Endothelial cell of umbilical vein (primary cell): Measurements from ENCODE around the gene CREG2. TPM values are rescaled to one million over a fixed set of nuclear protein-coding genes. Genes with fewer than 3 reads are reported as not detected.

ENCODE experiments used
- BruUV-seq: library from RNA; stranded (reverse); fragments of 400-500 nt; replicated peaks from 2 replicates; lab custom pipeline; 2021; lab: Mats Ljungman, UMichigan
- CTCF ChIA-PET: fragments of 300-600, 350-600 bp; sonication (Branson Sonifier 250); formaldehyde crosslinking; loops from one replicate; lab custom pipeline; 2021; ENCODE audit warnings: antibody characterized with exemption, inconsistent platforms; lab: Charles Lee
- POLR2A ChIA-PET: fragments of 300-600, 350-600 bp; sonication (Branson Sonifier 250); formaldehyde crosslinking; loops from one replicate; lab custom pipeline; 2021; ENCODE audit warnings: antibody characterized with exemption, inconsistent platforms; lab: Charles Lee
- DNase-seq: peaks from one replicate; pipeline ENCODE4 v3.0.0-alpha.2; 2011; ENCODE audit warnings: low read depth, low spot score
- FAIRE-seq: peaks from 2 replicates; lab custom pipeline; 2011; peaks lifted over from hg19 to GRCh38; lab: Jason Lieb, UNC
- H2AFZ ChIP-seq: 2 replicates; pipeline ENCODE4 v1.6.0; 2012; ENCODE audit warnings: low read depth, low read length, control low read depth, inconsistent platforms
- H3K27ac ChIP-seq: 2 replicates; pipeline ENCODE4 v1.5.1; 2011; ENCODE audit warnings: low read depth, mild to moderate bottlenecking, control low read depth, low read length, moderate library complexity; ENCODE audit not compliant: insufficient read depth
- H3K27me3 ChIP-seq, 2 experiments: 2 replicates each; pipeline versions ENCODE4 v1.6.0 to v1.6.1; 2011; ENCODE audit warnings: low read length in 2 of 2, mixed read lengths in 1 of 2; ENCODE audit not compliant: control insufficient read depth in 2 of 2, insufficient read depth in 2 of 2
- H3K36me3 ChIP-seq, 2 experiments: 2 replicates in 1 of 2; 3 replicates in 1 of 2; pipeline ENCODE4 v1.5.1; 2011; ENCODE audit warnings: low read length in 2 of 2, mild to moderate bottlenecking in 1 of 2, moderate library complexity in 1 of 2; ENCODE audit not compliant: control insufficient read depth in 2 of 2, insufficient read depth in 2 of 2; ENCODE audit errors: extremely low read depth in 1 of 2
- H3K4me1 ChIP-seq: 3 replicates; pipeline ENCODE4 v1.5.1; 2011; ENCODE audit warnings: mild to moderate bottlenecking, low read length; ENCODE audit not compliant: control insufficient read depth, insufficient read depth; ENCODE audit errors: extremely low read depth
- H3K4me2 ChIP-seq: 2 replicates; pipeline ENCODE4 v1.6.1; 2011; ENCODE audit warnings: low read length, control low read depth, mixed read lengths; ENCODE audit not compliant: insufficient read depth
- H3K4me3 ChIP-seq, 3 experiments: fragments of 200-600 bp in 1 of 3; sonication (generic), shearing (Covaris generic) in 1 of 3; replicated peaks in 1 of 3; 2 replicates each; pipeline ENCODE4 v1.5.1; 2011 to 2016; ENCODE audit warnings: control low read depth in 3 of 3, low read length in 3 of 3, mild to moderate bottlenecking in 2 of 3, inconsistent platforms in 1 of 3, low read depth in 1 of 3, moderate library complexity in 1 of 3; ENCODE audit not compliant: insufficient read depth in 1 of 3
- H3K79me2 ChIP-seq: 2 replicates; pipeline ENCODE4 v1.6.0; 2012; ENCODE audit warnings: low read length, inconsistent platforms; ENCODE audit not compliant: control insufficient read depth, insufficient read depth
- H3K9ac ChIP-seq: replicated peaks from 2 replicates; pipeline ENCODE3; 2011; ENCODE audit warnings: low read length, control low read depth; ENCODE audit not compliant: insufficient read depth; ENCODE audit errors: extremely low read depth
- H3K9me1 ChIP-seq: replicated peaks from 3 replicates; pipeline ENCODE4 v1.6.0; 2011; ENCODE audit warnings: mild to moderate bottlenecking, low read length; ENCODE audit not compliant: control insufficient read depth, insufficient read depth; ENCODE audit errors: extremely low read depth
- H3K9me3 ChIP-seq: replicated peaks from 2 replicates; pipeline ENCODE4 v1.5.1; 2012; ENCODE audit warnings: low read length, inconsistent platforms; ENCODE audit not compliant: control insufficient read depth, insufficient read depth
- H4K20me1 ChIP-seq: replicated peaks from 2 replicates; pipeline ENCODE3; 2011; ENCODE audit warnings: mild to moderate bottlenecking, low read length; ENCODE audit not compliant: control insufficient read depth, insufficient read depth; ENCODE audit errors: extremely low read depth
- CTCF ChIP-seq, 2 donors: IDR thresholded peaks; 1 replicate in 1 of 2; 2 replicates in 1 of 2; pipeline ENCODE4 v1.5.1; 2011; ENCODE audit warnings: low read length in 2 of 2, mild to moderate bottlenecking in 2 of 2, moderate library complexity in 2 of 2, control low read depth in 1 of 2, inconsistent platforms in 1 of 2, low read depth in 1 of 2; ENCODE audit not compliant: insufficient read depth in 1 of 2; ENCODE audit errors: extremely low read depth in 1 of 2
- EZH2 ChIP-seq: IDR thresholded peaks from 2 replicates; pipeline ENCODE4 v1.6.1; 2012; ENCODE audit warnings: borderline replicate concordance, low read depth, mild to moderate bottlenecking, moderate library complexity, low read length, inconsistent platforms; ENCODE audit not compliant: severe bottlenecking
- FOS ChIP-seq: IDR thresholded peaks from 2 replicates; pipeline ENCODE4 v1.6.1; 2011; ENCODE audit warnings: mild to moderate bottlenecking, low read length, moderate library complexity, borderline replicate concordance; ENCODE audit not compliant: insufficient read depth
- GATA2 ChIP-seq: IDR thresholded peaks from 2 replicates; pipeline ENCODE4 v1.7.0; 2011; ENCODE audit warnings: low read depth, mild to moderate bottlenecking, moderate library complexity, mixed read lengths, low read length; ENCODE audit not compliant: insufficient read length, insufficient read depth
- JUN ChIP-seq: IDR thresholded peaks from 2 replicates; pipeline ENCODE4 v1.6.1; 2011; ENCODE audit warnings: borderline replicate concordance, low read depth; ENCODE audit not compliant: insufficient read length, insufficient read depth
- MAX ChIP-seq: IDR thresholded peaks from 2 replicates; pipeline ENCODE4 v1.6.1; 2011; ENCODE audit not compliant: insufficient read depth, insufficient read length
- MYC ChIP-seq: IDR thresholded peaks from one replicate; pipeline ENCODE4 v1.6.1; 2011; ENCODE audit warnings: mild to moderate bottlenecking, low read depth, low read length
- POLR2A ChIP-seq: IDR thresholded peaks from 2 replicates; pipeline ENCODE4 v1.6.1; 2012; ENCODE audit warnings: low read depth, mild to moderate bottlenecking, control low read depth, low read length
- POLR2AphosphoS5 ChIP-seq: IDR thresholded peaks from 2 replicates; pipeline ENCODE4 v1.6.1; 2012; ENCODE audit warnings: low read depth, mild to moderate bottlenecking, control low read depth, low read length, moderate library complexity; ENCODE audit not compliant: insufficient read depth
- dilution Hi-C: fragments of 300-500 bp; cut with MboI; formaldehyde crosslinking; loops from one replicate; pipeline ENCODE4 v1.15.0; 2019; ENCODE audit warnings: low sequenced_read_pairs; ENCODE audit not compliant: extremely low pct_ligation_motif_present
- intact Hi-C: fragments of 100-400 bp; cut with micrococcal nuclease; formaldehyde crosslinking; loops from one replicate; pipeline ENCODE4 v1.10.0; 2022
- polyA plus RNA-seq, 4 experiments: library from polyadenylated mRNA; depleted of rRNA in 3 of 4; stranded (reverse) in 3 of 4; unstranded in 1 of 4; fragments of >200 nt; gene quantifications; 2 replicates each; pipeline versions ENCODE4 v1.2.1 to v1.2.3, GENCODE V29; 2011 to 2012; ENCODE audit warnings: missing spikeins in 1 of 4
- total RNA-seq: library from RNA; stranded (reverse); gene quantifications from 2 replicates; pipeline ENCODE4 v1.2.3, GENCODE V29; 2021

CREG2 gene
- total and polyA plus RNA-seq, 2 donors (not counting 3 experiments of a cell fraction or from before 2014, with no cell fraction given) = 0.48 to 2.0 TPM

GRCh38 chr2:101420623-101421022 is 33.3 kb upstream of the CREG2 start:
- H4K20me1 ChIP-seq = no peaks in the 10 kb centered on the region
- TF ChIP-seq GATA2 (no peak), MYC (no peak), MAX (no peak), FOS (no peak), JUN (no peak), POLR2AphosphoS5 (no peak), POLR2A (no peak), CTCF (IDR thresholded peaks at IDR 0.05; ENCODE audit: extremely low read depth in 1 of 2, insufficient read depth in 1 of 2, low read depth in 1 of 2, low read length in 2 of 2) (no peak), EZH2 (no peak)
- H3K4me2 ChIP-seq = no peak overlapping the region
- H3K4me1 ChIP-seq = no peaks in the 10 kb centered on the region
- no peaks in the 10 kb centered on the region for H3K36me3 ChIP-seq
- H3K79me2 ChIP-seq = no peaks in the 10 kb centered on the region
- no peak overlapping the region for H3K4me3 ChIP-seq
- H3K9me1 ChIP-seq = no peaks in the 10 kb centered on the region
- H3K9ac ChIP-seq = no peak overlapping the region
- intact Hi-C loops (no loop called here), dilution Hi-C loops (no loop called here)
- ChIA-PET POLR2A (no interaction called here), CTCF (interaction anchor here (1.0 to 1.4 kb wide), 2 partner anchors 325 to 411 kb away, joined by 3 to 4 read pairs; no protein-coding TSS in a partner anchor)
- H3K27ac ChIP-seq = no peak overlapping the region
- H3K27me3 ChIP-seq = no peaks in the 10 kb centered on the region
- FAIRE-seq = no peak
- no peak for DNase-seq
- no TSS peak for BruUV-seq
- no peaks in the 10 kb centered on the region for H3K9me3 ChIP-seq
- H2AFZ ChIP-seq = peak overlapping the region; percentile 6
